HepG2 (cell line): ENCODE measurements around the gene SLC2A13. TPM values are rescaled to one million over a fixed set of nuclear protein-coding genes. Genes with fewer than 3 reads are reported as not detected.

Experiments
- ATAC-seq: fragments of 200-7000 bp; cut with Tn5 transposase; 3 replicates; pipeline ENCODE4 v1.9.1; 2020; ENCODE audit warnings: mild to moderate bottlenecking, moderate library complexity
- BruUV-seq: library from RNA; stranded (reverse); fragments of 400-500 nt; replicated peaks from 2 replicates; lab custom pipeline; 2021; lab: Mats Ljungman, UMichigan
- CTCF ChIA-PET: fragments of 300-600 bp; formaldehyde crosslinking; extraction: SDS; loops from one replicate; lab custom pipeline; 2021; ENCODE audit warnings: low total read pairs, inconsistent platforms, low intra/inter-chr PET ratio; lab: Yijun Ruan, JAX
- POLR2A ChIA-PET: fragments of 350-600 bp; sonication (Branson Sonifier 250); formaldehyde crosslinking; loops from one replicate; lab custom pipeline; 2020; ENCODE audit warnings: antibody characterized with exemption, inconsistent platforms; lab: Yijun Ruan, JAX
- DNase-seq: peaks from one replicate; pipeline ENCODE4 v3.0.0-alpha.2; 2015; ENCODE audit warnings: low spot score
- FAIRE-seq: peaks from 3 replicates; lab custom pipeline; 2011; peaks lifted over from hg19 to GRCh38; lab: Jason Lieb, UNC
- H2AFZ ChIP-seq: one replicate; pipeline ENCODE4 v1.6.1; 2011; ENCODE audit warnings: low read length, inconsistent platforms
- H3K27ac ChIP-seq: fragments of 300-600 bp; 3 replicates; pipeline ENCODE4 v1.8.0; 2011; ENCODE audit warnings: mixed run types, mild to moderate bottlenecking, mixed read lengths, low read length, inconsistent platforms; ENCODE audit not compliant: insufficient read depth; ENCODE audit errors: extremely low read length
- H3K27me3 ChIP-seq, 2 experiments: fragments of 200-600 bp in 1 of 2; 2 replicates in 1 of 2; 3 replicates in 1 of 2; pipeline versions ENCODE4 v1.6.0 to v1.8.0; 2011; ENCODE audit warnings: low read length in 2 of 2, mild to moderate bottlenecking in 2 of 2, moderate library complexity in 2 of 2, inconsistent platforms in 1 of 2; ENCODE audit not compliant: insufficient read depth in 2 of 2, control insufficient read depth in 1 of 2
- H3K36me3 ChIP-seq, 2 experiments: fragments of 200-600 bp in 1 of 2; replicated peaks in 1 of 2; 2 replicates in 1 of 2; 3 replicates in 1 of 2; pipeline versions ENCODE4 v1.5.1 to v1.8.0; 2011; ENCODE audit warnings: low read length in 2 of 2, inconsistent platforms in 1 of 2; ENCODE audit not compliant: insufficient read depth in 2 of 2, control insufficient read depth in 1 of 2
- H3K4me1 ChIP-seq: 2 replicates; pipeline ENCODE4 v1.5.1; 2012; ENCODE audit warnings: low read length, inconsistent platforms; ENCODE audit not compliant: insufficient read depth
- H3K4me2 ChIP-seq: 2 replicates; pipeline ENCODE4 v1.6.0; 2011; ENCODE audit warnings: low read depth, low read length, inconsistent platforms
- H3K4me3 ChIP-seq, 3 experiments: fragments of 200-600 bp in 1 of 3; sonication (generic), shearing (Covaris generic) in 1 of 3; replicated peaks in 1 of 3; 2 replicates each; pipeline ENCODE4 v1.5.1; 2011 to 2016; ENCODE audit warnings: low read length in 3 of 3, inconsistent platforms in 2 of 3, low read depth in 2 of 3, mild to moderate bottlenecking in 2 of 3, control low read depth in 1 of 3, mixed read lengths in 1 of 3; ENCODE audit not compliant: insufficient read depth in 1 of 3
- H3K79me2 ChIP-seq: one replicate; pipeline ENCODE4 v1.6.1; 2011; ENCODE audit warnings: low read length, inconsistent platforms; ENCODE audit not compliant: insufficient read depth
- H3K9ac ChIP-seq: 2 replicates; pipeline ENCODE4 v1.6.0; 2011; ENCODE audit warnings: mild to moderate bottlenecking, low read depth, low read length, inconsistent platforms; ENCODE audit not compliant: insufficient read depth
- H3K9me3 ChIP-seq: 2 replicates; pipeline ENCODE4 v1.5.1; 2012; ENCODE audit warnings: mild to moderate bottlenecking, low read length
- H4K20me1 ChIP-seq: 2 replicates; pipeline ENCODE4 v1.6.0; 2011; ENCODE audit warnings: inconsistent platforms, mild to moderate bottlenecking, low read length, moderate library complexity; ENCODE audit not compliant: insufficient read depth
- CREB1 ChIP-seq, 2 experiments: fragments of 450-650 bp in 1 of 2; IDR thresholded peaks; 2 replicates each; pipeline ENCODE4 v1.6.1; 2016 to 2017; ENCODE audit warnings: control low read depth in 1 of 2, mild to moderate bottlenecking in 1 of 2, missing compliant biosample characterization in 1 of 2, missing genetic modification characterization in 1 of 2
- IRF2 ChIP-seq: IDR thresholded peaks from 2 replicates; pipeline ENCODE4 v1.6.1; 2018; ENCODE audit warnings: missing genetic modification reagents, missing compliant biosample characterization
- KAT7 ChIP-seq: IDR thresholded peaks from 2 replicates; pipeline ENCODE4 v1.6.1; 2018; ENCODE audit warnings: borderline replicate concordance, missing compliant biosample characterization
- KDM2A ChIP-seq: sonication (generic); formaldehyde crosslinking; IDR thresholded peaks from 2 replicates; pipeline ENCODE4 v1.4.0; 2020; ENCODE audit warnings: low read depth, missing genetic modification reagents, borderline replicate concordance
- MAFG ChIP-seq: sonication (generic); formaldehyde crosslinking; IDR thresholded peaks from 2 replicates; pipeline ENCODE4 v1.5.1; 2020; ENCODE audit warnings: mild to moderate bottlenecking, missing genetic modification reagents
- SATB2 ChIP-seq: sonication (generic); formaldehyde crosslinking; IDR thresholded peaks from 2 replicates; pipeline ENCODE4 v1.5.0; 2020; ENCODE audit warnings: missing genetic modification reagents
- SMC3 ChIP-seq: IDR thresholded peaks from 2 replicates; pipeline ENCODE4 v1.6.1; 2011; ENCODE audit warnings: low read length, improper control_type of control experiment
- SPEN ChIP-seq: sonication (generic); formaldehyde crosslinking; IDR thresholded peaks from 2 replicates; pipeline ENCODE4 v1.5.1; 2020; ENCODE audit warnings: low read depth, mild to moderate bottlenecking, missing genetic modification reagents
- TARDBP ChIP-seq: sonication (generic); formaldehyde crosslinking; IDR thresholded peaks from 2 replicates; pipeline ENCODE4 v1.8.0; 2022; ENCODE audit warnings: mild to moderate bottlenecking, missing genetic modification reagents
- ZBTB1 ChIP-seq: sonication (generic); formaldehyde crosslinking; IDR thresholded peaks from 2 replicates; pipeline ENCODE4 v1.4.0; 2020; ENCODE audit warnings: missing genetic modification reagents, borderline replicate concordance
- ZNF446 ChIP-seq: sonication (generic); formaldehyde crosslinking; IDR thresholded peaks from 2 replicates; pipeline ENCODE4 v1.5.0; 2020; ENCODE audit warnings: mild to moderate bottlenecking, missing genetic modification reagents
- WGBS: methylation state at CpG from one replicate; pipeline ENCODE4 v1.1.6; 2017; ENCODE audit warnings: low lambda C conversion rate; 5-methylcytosine and 5-hydroxymethylcytosine counted together
- in situ Hi-C: cut with HindIII; loops from 2 replicates; pipeline ENCODE4 v1.10.0; 2017; ENCODE audit warnings: low pct_unique_long_range_greater_than_20kb; ENCODE audit not compliant: extremely low pct_ligation_motif_present
- intact Hi-C: fragments of 100-400 bp; cut with micrococcal nuclease; formaldehyde crosslinking; loops from one replicate; pipeline ENCODE4 v1.10.0; 2022; ENCODE audit not compliant: unreplicated experiment
- polyA plus RNA-seq, 8 experiments: library from polyadenylated mRNA; depleted of rRNA in 3 of 8; stranded (reverse) in 7 of 8; unstranded in 1 of 8; fragments of >200 nt; fragmentation: Illumina TruSeq in 4 of 8; extraction: Trizol in 4 of 8; gene quantifications; 2 replicates each; pipeline versions ENCODE4 v1.2.1 to v1.2.3, GENCODE V29; 2011 to 2016; ENCODE audit warnings: low read depth in 4 of 8, missing spikeins in 1 of 8, mixed read lengths in 1 of 8; ENCODE audit not compliant: insufficient read depth in 1 of 8
- total RNA-seq, 5 experiments: library from RNA; depleted of rRNA; stranded (reverse); fragments of >200 nt; fragmentation: Illumina TruSeq; extraction: Trizol; gene quantifications; 2 replicates each; pipeline ENCODE4 v1.2.3, GENCODE V29; 2016; ENCODE audit warnings: low read depth in 1 of 5
- TF ChIP-seq, protein P1 (sequence below): sonication (generic); formaldehyde crosslinking; IDR thresholded peaks from 2 replicates; pipeline ENCODE4 v1.5.0; 2020; ENCODE audit warnings: mild to moderate bottlenecking, missing genetic modification reagents, moderate library complexity
- TF ChIP-seq, protein P2 (sequence below): sonication (generic); formaldehyde crosslinking; IDR thresholded peaks from 2 replicates; pipeline ENCODE4 v1.4.0; 2020; ENCODE audit warnings: mild to moderate bottlenecking, missing genetic modification reagents

SLC2A13 gene
- total and polyA plus RNA-seq, 2 of the 13 experiments (the other 11 are each of a cell fraction or from before 2014, with no cell fraction given) = 5.5 to 6.0 TPM

- no peak overlapping the region for H2AFZ ChIP-seq
- POLR2A ChIA-PET = no interaction called here
- no peaks in the 10 kb centered on the region for H3K4me1 ChIP-seq
- BruUV-seq = no TSS peak
- TF ChIP-seq SATB2 (CRISPR knock-in tag) (no peak), ZNF446 (CRISPR knock-in tag) (no peak), MAFG (CRISPR knock-in tag) (no peak), SMC3 (peak; percentile 29; the same call in 1 of the 2 replicates)
- TF ChIP-seq, protein P1, sequence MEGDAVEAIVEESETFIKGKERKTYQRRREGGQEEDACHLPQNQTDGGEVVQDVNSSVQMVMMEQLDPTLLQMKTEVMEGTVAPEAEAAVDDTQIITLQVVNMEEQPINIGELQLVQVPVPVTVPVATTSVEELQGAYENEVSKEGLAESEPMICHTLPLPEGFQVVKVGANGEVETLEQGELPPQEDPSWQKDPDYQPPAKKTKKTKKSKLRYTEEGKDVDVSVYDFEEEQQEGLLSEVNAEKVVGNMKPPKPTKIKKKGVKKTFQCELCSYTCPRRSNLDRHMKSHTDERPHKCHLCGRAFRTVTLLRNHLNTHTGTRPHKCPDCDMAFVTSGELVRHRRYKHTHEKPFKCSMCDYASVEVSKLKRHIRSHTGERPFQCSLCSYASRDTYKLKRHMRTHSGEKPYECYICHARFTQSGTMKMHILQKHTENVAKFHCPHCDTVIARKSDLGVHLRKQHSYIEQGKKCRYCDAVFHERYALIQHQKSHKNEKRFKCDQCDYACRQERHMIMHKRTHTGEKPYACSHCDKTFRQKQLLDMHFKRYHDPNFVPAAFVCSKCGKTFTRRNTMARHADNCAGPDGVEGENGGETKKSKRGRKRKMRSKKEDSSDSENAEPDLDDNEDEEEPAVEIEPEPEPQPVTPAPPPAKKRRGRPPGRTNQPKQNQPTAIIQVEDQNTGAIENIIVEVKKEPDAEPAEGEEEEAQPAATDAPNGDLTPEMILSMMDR = peak; percentile 48
- FAIRE-seq (no peak), DNase-seq (peak; percentile 9), ATAC-seq (peak; percentile 61; the same call in 2 of the 3 replicates)
- intact Hi-C loops (loop anchor here (1.0 to 5.0 kb wide), 3 partner anchors 136 to 193 kb away; no protein-coding TSS in a partner anchor), in situ Hi-C loops (no loop called here)
- WGBS = 54% methylated on average over 3 of the region's 3 CpGs
- H3K4me2 ChIP-seq = no peak overlapping the region
- no peaks in the 10 kb centered on the region for H3K27me3 ChIP-seq
- CTCF ChIA-PET = interaction anchor here (2.1 kb wide), 1 partner anchor 193 kb away, joined by 5 read pairs; no protein-coding TSS in a partner anchor
- H4K20me1 ChIP-seq = no peaks in the 10 kb centered on the region
- H3K79me2 ChIP-seq = no peaks in the 10 kb centered on the region
- H3K36me3 ChIP-seq = no peaks in the 10 kb centered on the region
- no peak overlapping the region for H3K27ac ChIP-seq
- no peak overlapping the region for H3K4me3 ChIP-seq
- H3K9me3 ChIP-seq = no peaks in the 10 kb centered on the region
- no peak overlapping the region for H3K9ac ChIP-seq
These were observed 147.5 kb downstream of the SLC2A13 start for GRCh38 chr12:39958377-39958776.

DNA sequence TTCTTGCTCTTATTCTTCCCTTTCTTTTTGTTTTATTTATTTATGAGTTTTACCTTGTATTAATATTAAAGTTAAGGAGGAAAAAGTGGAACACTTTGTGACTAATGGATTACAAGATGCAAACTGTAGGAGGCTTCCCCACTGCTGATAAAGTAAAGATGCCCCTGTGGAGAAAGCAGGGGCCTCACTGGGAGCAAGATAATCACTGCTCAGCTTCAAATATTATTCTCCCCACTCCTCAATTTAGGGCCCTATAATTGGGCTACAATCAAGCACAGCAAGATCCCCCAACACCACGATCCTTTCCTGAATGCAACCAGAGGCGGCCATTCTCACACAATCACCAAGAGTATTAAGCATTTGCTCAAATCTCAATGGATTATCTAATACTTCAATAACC, 149.2 kb downstream of the SLC2A13 start:
- no peaks in the 10 kb centered on the region for H3K9me3 ChIP-seq
- no peaks in the 10 kb centered on the region for H3K4me1 ChIP-seq
- no peak overlapping the region for H3K9ac ChIP-seq
- intact Hi-C loops = loop anchor here (5.0 kb wide), 1 partner anchor 134 kb away; no protein-coding TSS in a partner anchor
- FAIRE-seq (no peak), DNase-seq (no peak), ATAC-seq (no peak)
- no peaks in the 10 kb centered on the region for H4K20me1 ChIP-seq
- H3K27me3 ChIP-seq = no peaks in the 10 kb centered on the region
- CTCF ChIA-PET = no interaction called here
- in situ Hi-C loops = no loop called here
- H3K4me3 ChIP-seq = no peak overlapping the region
- no peak overlapping the region for H2AFZ ChIP-seq
- H3K79me2 ChIP-seq = no peaks in the 10 kb centered on the region
- H3K36me3 ChIP-seq = no peaks in the 10 kb centered on the region
- 73% methylated on average over 2 of the region's 2 CpGs for WGBS
- H3K4me2 ChIP-seq = no peak overlapping the region
- BruUV-seq = no TSS peak
- POLR2A ChIA-PET = no interaction called here
- no peak overlapping the region for H3K27ac ChIP-seq
- TF ChIP-seq SPEN (no peak), IRF2 (CRISPR knock-in tag) (no peak), KAT7 (no peak), KDM2A (CRISPR knock-in tag) (no peak), CREB1 (IDR thresholded peaks at IDR 0.05) (no peak), CREB1 (CRISPR knock-in tag; IDR thresholded peaks at IDR 0.05) (no peak), ZBTB1 (CRISPR knock-in tag) (no peak), TARDBP (no peak)
- TF ChIP-seq, protein P2, sequence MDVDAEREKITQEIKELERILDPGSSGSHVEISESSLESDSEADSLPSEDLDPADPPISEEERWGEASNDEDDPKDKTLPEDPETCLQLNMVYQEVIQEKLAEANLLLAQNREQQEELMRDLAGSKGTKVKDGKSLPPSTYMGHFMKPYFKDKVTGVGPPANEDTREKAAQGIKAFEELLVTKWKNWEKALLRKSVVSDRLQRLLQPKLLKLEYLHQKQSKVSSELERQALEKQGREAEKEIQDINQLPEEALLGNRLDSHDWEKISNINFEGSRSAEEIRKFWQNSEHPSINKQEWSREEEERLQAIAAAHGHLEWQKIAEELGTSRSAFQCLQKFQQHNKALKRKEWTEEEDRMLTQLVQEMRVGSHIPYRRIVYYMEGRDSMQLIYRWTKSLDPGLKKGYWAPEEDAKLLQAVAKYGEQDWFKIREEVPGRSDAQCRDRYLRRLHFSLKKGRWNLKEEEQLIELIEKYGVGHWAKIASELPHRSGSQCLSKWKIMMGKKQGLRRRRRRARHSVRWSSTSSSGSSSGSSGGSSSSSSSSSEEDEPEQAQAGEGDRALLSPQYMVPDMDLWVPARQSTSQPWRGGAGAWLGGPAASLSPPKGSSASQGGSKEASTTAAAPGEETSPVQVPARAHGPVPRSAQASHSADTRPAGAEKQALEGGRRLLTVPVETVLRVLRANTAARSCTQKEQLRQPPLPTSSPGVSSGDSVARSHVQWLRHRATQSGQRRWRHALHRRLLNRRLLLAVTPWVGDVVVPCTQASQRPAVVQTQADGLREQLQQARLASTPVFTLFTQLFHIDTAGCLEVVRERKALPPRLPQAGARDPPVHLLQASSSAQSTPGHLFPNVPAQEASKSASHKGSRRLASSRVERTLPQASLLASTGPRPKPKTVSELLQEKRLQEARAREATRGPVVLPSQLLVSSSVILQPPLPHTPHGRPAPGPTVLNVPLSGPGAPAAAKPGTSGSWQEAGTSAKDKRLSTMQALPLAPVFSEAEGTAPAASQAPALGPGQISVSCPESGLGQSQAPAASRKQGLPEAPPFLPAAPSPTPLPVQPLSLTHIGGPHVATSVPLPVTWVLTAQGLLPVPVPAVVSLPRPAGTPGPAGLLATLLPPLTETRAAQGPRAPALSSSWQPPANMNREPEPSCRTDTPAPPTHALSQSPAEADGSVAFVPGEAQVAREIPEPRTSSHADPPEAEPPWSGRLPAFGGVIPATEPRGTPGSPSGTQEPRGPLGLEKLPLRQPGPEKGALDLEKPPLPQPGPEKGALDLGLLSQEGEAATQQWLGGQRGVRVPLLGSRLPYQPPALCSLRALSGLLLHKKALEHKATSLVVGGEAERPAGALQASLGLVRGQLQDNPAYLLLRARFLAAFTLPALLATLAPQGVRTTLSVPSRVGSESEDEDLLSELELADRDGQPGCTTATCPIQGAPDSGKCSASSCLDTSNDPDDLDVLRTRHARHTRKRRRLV (CRISPR knock-in tag) = no peak
